ENCODE results near the gene HAND1. TPM values are rescaled to one million over a fixed set of nuclear protein-coding genes. Genes with fewer than 3 reads are reported as not detected.

HAND1 gene
- total and polyA plus RNA-seq, 2 experiments from 2014 or later: not detected

- peaks cover 67% of the 10 kb centered on the region for H3K4me1 ChIP-seq (ENCODE audit: insufficient read depth)
- H3K4me3 Mint-ChIP-seq: peak overlapping the region; percentile 22; the same call in 1 of the 3 replicates
- H3K4me1 Mint-ChIP-seq: peaks cover 55% of the 10 kb centered on the region
- H3K4me2 ChIP-seq: peak overlapping the region; percentile 68
- no peaks in the 10 kb centered on the region for H3K36me3 Mint-ChIP-seq (ENCODE audit: low read depth)
- H2AFZ ChIP-seq: no peak overlapping the region
- DNase-seq (ENCODE audit: low spot score) (peak; percentile 58), ATAC-seq (peak; percentile 7; the same call in 2 of the 3 replicates)
- peak overlapping the region; percentile 50 for H3K4me3 ChIP-seq
- H3K9me2 ChIP-seq (ENCODE audit: insufficient read depth): no peaks in the 10 kb centered on the region
- H3K79me2 ChIP-seq (replicated peaks; ENCODE audit: insufficient read depth): no peaks in the 10 kb centered on the region
- H3K27ac Mint-ChIP-seq: no peak overlapping the region
- TF ChIP-seq ETS1 (IDR thresholded peaks at IDR 0.05) (no peak), EZH2 (IDR thresholded peaks at IDR 0.05; ENCODE audit: low read depth, unreplicated experiment) (peak; percentile 57)
- H3K9me3 Mint-ChIP-seq: no peaks in the 10 kb centered on the region
- no peaks in the 10 kb centered on the region for H3K36me3 ChIP-seq (ENCODE audit: insufficient read depth)
- H3F3A ChIP-seq (replicated peaks; ENCODE audit: low read depth): peaks cover 36% of the 10 kb centered on the region
- H3K27me3 Mint-ChIP-seq (ENCODE audit: insufficient read depth, low read depth, poor library complexity): peaks cover 80% of the 10 kb centered on the region
- peaks cover 30% of the 10 kb centered on the region for H4K20me1 ChIP-seq (replicated peaks; ENCODE audit: insufficient read depth)
- no peak overlapping the region for H3K27ac ChIP-seq (ENCODE audit: low read depth)
- H3K27me3 ChIP-seq (ENCODE audit: insufficient read depth): peaks cover 100% of the 10 kb centered on the region
Measured at GRCh38 chr5:154485096-154485491, 7.1 kb upstream of the HAND1 start.

GRCh38 chr5:154484393-154485095 lies 6.5 kb upstream of the HAND1 start:
- Histone ChIP-seq H3K4me2 (peak overlapping the region; percentile 68), H3F3A (replicated peaks; ENCODE audit: low read depth) (peaks cover 36% of the 10 kb centered on the region), H4K20me1 (replicated peaks; ENCODE audit: insufficient read depth) (peaks cover 32% of the 10 kb centered on the region), H3K36me3 (ENCODE audit: insufficient read depth) (no peaks in the 10 kb centered on the region), H3K27ac (ENCODE audit: low read depth) (no peak overlapping the region), H3K27me3 (ENCODE audit: insufficient read depth) (peaks cover 100% of the 10 kb centered on the region), H3K4me1 (ENCODE audit: insufficient read depth) (peaks cover 73% of the 10 kb centered on the region), H3K9me2 (ENCODE audit: insufficient read depth) (no peaks in the 10 kb centered on the region), H2AFZ (no peak overlapping the region), H3K79me2 (replicated peaks; ENCODE audit: insufficient read depth) (no peaks in the 10 kb centered on the region), H3K4me3 (peak overlapping the region; percentile 50)
- H3K27ac Mint-ChIP-seq: no peak overlapping the region
- H3K27me3 Mint-ChIP-seq (ENCODE audit: insufficient read depth, low read depth, poor library complexity): peaks cover 86% of the 10 kb centered on the region
- no peaks in the 10 kb centered on the region for H3K9me3 Mint-ChIP-seq
- peaks cover 58% of the 10 kb centered on the region for H3K4me1 Mint-ChIP-seq
- TF ChIP-seq EZH2 (IDR thresholded peaks at IDR 0.05; ENCODE audit: low read depth, unreplicated experiment): peak; percentile 31
- TF ChIP-seq EZH2phosphoT487 (IDR thresholded peaks at IDR 0.05; ENCODE audit: unreplicated experiment): peak; percentile 21
- TF ChIP-seq JUNB (IDR thresholded peaks at IDR 0.05; ENCODE audit: unreplicated experiment): no peak
- DNase-seq (ENCODE audit: low spot score) (peak; percentile 22), ATAC-seq (no peak)
- peak overlapping the region; percentile 55 for H3K4me3 Mint-ChIP-seq
- no peaks in the 10 kb centered on the region; the same call in 2 of the 3 replicates for H3K36me3 Mint-ChIP-seq (ENCODE audit: low read depth)

- no peak overlapping the region for H2AFZ ChIP-seq
- peak overlapping the region; percentile 50 for H3K4me3 ChIP-seq
- peak; percentile 58 for DNase-seq (ENCODE audit: low spot score)
Measured at GRCh38 chr5:154483654-154484392, 5.8 kb upstream of the HAND1 start.

More at GRCh38 chr5:154483654-154484392, 5.8 kb upstream of the HAND1 start:
- Mint-ChIP-seq H3K4me1 (peaks cover 64% of the 10 kb centered on the region), H3K9me3 (no peaks in the 10 kb centered on the region), H3K27me3 (ENCODE audit: insufficient read depth, low read depth, poor library complexity) (peaks cover 93% of the 10 kb centered on the region), H3K27ac (no peak overlapping the region), H3K4me3 (peak overlapping the region; percentile 55), H3K36me3 (ENCODE audit: low read depth) (no peaks in the 10 kb centered on the region; the same call in 2 of the 3 replicates)
- H3K27me3 ChIP-seq (ENCODE audit: insufficient read depth): peaks cover 100% of the 10 kb centered on the region
- H3K4me2 ChIP-seq: peak overlapping the region; percentile 68
- H3K9me2 ChIP-seq (ENCODE audit: insufficient read depth): no peaks in the 10 kb centered on the region
- H4K20me1 ChIP-seq (replicated peaks; ENCODE audit: insufficient read depth): peaks cover 33% of the 10 kb centered on the region
- peaks cover 80% of the 10 kb centered on the region for H3K4me1 ChIP-seq (ENCODE audit: insufficient read depth)
- peak; percentile 86 for TF ChIP-seq EZH2 (IDR thresholded peaks at IDR 0.05; ENCODE audit: low read depth, unreplicated experiment)
- no peak for TF ChIP-seq ZNF114 (CRISPR knock-in tag; IDR thresholded peaks at IDR 0.05)
- no peaks in the 10 kb centered on the region for H3K36me3 ChIP-seq (ENCODE audit: insufficient read depth)
- peaks cover 40% of the 10 kb centered on the region for H3F3A ChIP-seq (replicated peaks; ENCODE audit: low read depth)
- H3K79me2 ChIP-seq (replicated peaks; ENCODE audit: insufficient read depth): no peaks in the 10 kb centered on the region
- peak; percentile 8 for ATAC-seq
- H3K27ac ChIP-seq (ENCODE audit: low read depth): no peak overlapping the region
